GM12878 (cell line): ENCODE measurements around the gene SPINK13. TPM values are rescaled to one million over a fixed set of nuclear protein-coding genes. Genes with fewer than 3 reads are reported as not detected.

ENCODE experiments used
- polyA plus RNA-seq, 11 experiments: library from polyadenylated mRNA; depleted of rRNA in 4 of 11; unstranded in 6 of 11; stranded (reverse) in 5 of 11; fragments of >200 nt; fragmentation: Nextera tagmentation in 4 of 11; fragmentation: Illumina TruSeq in 1 of 11; extraction: Ambion mirVana in 4 of 11; extraction: Trizol in 1 of 11; gene quantifications; 1 replicate in 1 of 11; 2 replicates in 10 of 11; pipeline versions ENCODE4 v1.2.1 to v1.2.3, GENCODE V29; 2011 to 2016; ENCODE audit warnings: inconsistent platforms in 2 of 11, missing spikeins in 2 of 11, low read depth in 1 of 11
- small RNA-seq: library from RNA; depleted of rRNA; stranded (forward); fragments of <200 nt; gene quantifications from one replicate; pipeline ENCODE3, GENCODE V24; 2014
- total RNA-seq, 4 experiments: library from RNA; depleted of rRNA in 3 of 4; stranded (reverse); fragments of >200 nt in 3 of 4; fragmentation: Illumina TruSeq in 1 of 4; extraction: Trizol in 1 of 4; gene quantifications; 2 replicates each; pipeline versions ENCODE4 v1.2.1 to v1.2.3, GENCODE V29; 2013 to 2021

SPINK13 gene
- total and polyA plus RNA-seq, 10 of the 15 experiments (the other 5 are each of a cell fraction or from before 2014, with no cell fraction given): 0.15 to 0.16 TPM; not detected in 8

Small RNA genes within 50 kb of the gene (small RNA-seq; reads per million reads assigned to genes)
- gene HMGN1P16: not detected

Other genes starting within 250 kb of the SPINK13 start
- gene SPINK5, start 204.8 kb upstream of the SPINK13 start, total RNA-seq (2014; rRNA removed): not detected in 2 replicates
- 0.09 TPM in 1 of 2 replicates, not detected in the other for gene SPINK5, start 204.8 kb upstream of the SPINK13 start, total RNA-seq (2014; rRNA removed; fragmentation: Illumina TruSeq; extraction: Trizol)
- not detected in 2 replicates for gene SPINK5, start 204.8 kb upstream of the SPINK13 start, total RNA-seq (2021)
- 0.03 TPM in 1 of 2 replicates, not detected in the other for gene SPINK5, start 204.8 kb upstream of the SPINK13 start, polyA plus RNA-seq (2011; rRNA removed)
- gene SPINK5, start 204.8 kb upstream of the SPINK13 start, polyA plus RNA-seq (2014; fragmentation: Illumina TruSeq; extraction: Trizol): not detected in 2 replicates
- under 1 TPM in 1 of 2 experiments, not detected in 1; 0.04 TPM for gene SPINK5, start 204.8 kb upstream of the SPINK13 start, polyA plus RNA-seq (2014; fragmentation: Nextera tagmentation; extraction: Ambion mirVana)
- gene SPINK5, start 204.8 kb upstream of the SPINK13 start, polyA plus RNA-seq (2014; rRNA removed): not detected in 2 replicates
- gene SPINK5, start 204.8 kb upstream of the SPINK13 start, polyA plus RNA-seq (2016; fragmentation: Nextera tagmentation; extraction: Ambion mirVana): not detected
- not detected in 2 replicates for gene SPINK14, start 100.2 kb upstream of the SPINK13 start, total RNA-seq (2014; rRNA removed)
- gene SPINK14, start 100.2 kb upstream of the SPINK13 start, total RNA-seq (2014; rRNA removed; fragmentation: Illumina TruSeq; extraction: Trizol): not detected in 2 replicates
- gene SPINK14, start 100.2 kb upstream of the SPINK13 start, total RNA-seq (2021): not detected in 2 replicates
- not detected in 2 replicates for gene SPINK14, start 100.2 kb upstream of the SPINK13 start, polyA plus RNA-seq (2011; rRNA removed)
- not detected in 2 replicates for gene SPINK14, start 100.2 kb upstream of the SPINK13 start, polyA plus RNA-seq (2014; fragmentation: Illumina TruSeq; extraction: Trizol)
- gene SPINK14, start 100.2 kb upstream of the SPINK13 start, polyA plus RNA-seq (2014; fragmentation: Nextera tagmentation; extraction: Ambion mirVana): not detected
- not detected in 2 replicates for gene SPINK14, start 100.2 kb upstream of the SPINK13 start, polyA plus RNA-seq (2014; rRNA removed)
- not detected for gene SPINK14, start 100.2 kb upstream of the SPINK13 start, polyA plus RNA-seq (2016; fragmentation: Nextera tagmentation; extraction: Ambion mirVana)
- gene SPINK6, start 65.8 kb upstream of the SPINK13 start, total RNA-seq (2014; rRNA removed): not detected in 2 replicates
- not detected in 2 replicates for gene SPINK6, start 65.8 kb upstream of the SPINK13 start, total RNA-seq (2014; rRNA removed; fragmentation: Illumina TruSeq; extraction: Trizol)
- gene SPINK6, start 65.8 kb upstream of the SPINK13 start, total RNA-seq (2021): not detected in 2 replicates
- gene SPINK6, start 65.8 kb upstream of the SPINK13 start, polyA plus RNA-seq (2011; rRNA removed): not detected in 2 replicates
- not detected in 2 replicates for gene SPINK6, start 65.8 kb upstream of the SPINK13 start, polyA plus RNA-seq (2014; fragmentation: Illumina TruSeq; extraction: Trizol)
- not detected for gene SPINK6, start 65.8 kb upstream of the SPINK13 start, polyA plus RNA-seq (2014; fragmentation: Nextera tagmentation; extraction: Ambion mirVana)
- gene SPINK6, start 65.8 kb upstream of the SPINK13 start, polyA plus RNA-seq (2014; rRNA removed): not detected in 2 replicates
- gene SPINK6, start 65.8 kb upstream of the SPINK13 start, polyA plus RNA-seq (2016; fragmentation: Nextera tagmentation; extraction: Ambion mirVana): not detected
- gene MARCOL, start 30.3 kb upstream of the SPINK13 start, total RNA-seq (2014; rRNA removed): not detected in 2 replicates
- gene MARCOL, start 30.3 kb upstream of the SPINK13 start, total RNA-seq (2014; rRNA removed; fragmentation: Illumina TruSeq; extraction: Trizol): not detected in 2 replicates
- not detected in 2 replicates for gene MARCOL, start 30.3 kb upstream of the SPINK13 start, total RNA-seq (2021)
- gene MARCOL, start 30.3 kb upstream of the SPINK13 start, polyA plus RNA-seq (2011; rRNA removed): 1.4 and 1.7 TPM in 2 replicates
- gene MARCOL, start 30.3 kb upstream of the SPINK13 start, polyA plus RNA-seq (2014; fragmentation: Illumina TruSeq; extraction: Trizol): not detected in 2 replicates
- not detected for gene MARCOL, start 30.3 kb upstream of the SPINK13 start, polyA plus RNA-seq (2014; fragmentation: Nextera tagmentation; extraction: Ambion mirVana)
- not detected in 2 replicates for gene MARCOL, start 30.3 kb upstream of the SPINK13 start, polyA plus RNA-seq (2014; rRNA removed)
- not detected for gene MARCOL, start 30.3 kb upstream of the SPINK13 start, polyA plus RNA-seq (2016; fragmentation: Nextera tagmentation; extraction: Ambion mirVana)
- not detected in 2 replicates for gene SPINK7, start 43.6 kb downstream of the SPINK13 start, total RNA-seq (2014; rRNA removed)
- gene SPINK7, start 43.6 kb downstream of the SPINK13 start, total RNA-seq (2014; rRNA removed; fragmentation: Illumina TruSeq; extraction: Trizol): not detected in 2 replicates
- not detected in 2 replicates for gene SPINK7, start 43.6 kb downstream of the SPINK13 start, total RNA-seq (2021)
- gene SPINK7, start 43.6 kb downstream of the SPINK13 start, polyA plus RNA-seq (2011; rRNA removed): not detected in 2 replicates
- not detected in 2 replicates for gene SPINK7, start 43.6 kb downstream of the SPINK13 start, polyA plus RNA-seq (2014; fragmentation: Illumina TruSeq; extraction: Trizol)
- gene SPINK7, start 43.6 kb downstream of the SPINK13 start, polyA plus RNA-seq (2014; fragmentation: Nextera tagmentation; extraction: Ambion mirVana): not detected
- not detected in 2 replicates for gene SPINK7, start 43.6 kb downstream of the SPINK13 start, polyA plus RNA-seq (2014; rRNA removed)
- gene SPINK7, start 43.6 kb downstream of the SPINK13 start, polyA plus RNA-seq (2016; fragmentation: Nextera tagmentation; extraction: Ambion mirVana): not detected
- not detected in 2 replicates for gene SPINK9, start 66.8 kb downstream of the SPINK13 start, total RNA-seq (2014; rRNA removed)
- not detected in 2 replicates for gene SPINK9, start 66.8 kb downstream of the SPINK13 start, total RNA-seq (2014; rRNA removed; fragmentation: Illumina TruSeq; extraction: Trizol)
- not detected in 2 replicates for gene SPINK9, start 66.8 kb downstream of the SPINK13 start, total RNA-seq (2021)
- not detected in 2 replicates for gene SPINK9, start 66.8 kb downstream of the SPINK13 start, polyA plus RNA-seq (2011; rRNA removed)
- gene SPINK9, start 66.8 kb downstream of the SPINK13 start, polyA plus RNA-seq (2014; fragmentation: Illumina TruSeq; extraction: Trizol): not detected in 2 replicates
- not detected for gene SPINK9, start 66.8 kb downstream of the SPINK13 start, polyA plus RNA-seq (2014; fragmentation: Nextera tagmentation; extraction: Ambion mirVana)
- not detected in 2 replicates for gene SPINK9, start 66.8 kb downstream of the SPINK13 start, polyA plus RNA-seq (2014; rRNA removed)
- not detected for gene SPINK9, start 66.8 kb downstream of the SPINK13 start, polyA plus RNA-seq (2016; fragmentation: Nextera tagmentation; extraction: Ambion mirVana)
- gene FBXO38, start 115.2 kb downstream of the SPINK13 start, total RNA-seq (2014; rRNA removed): 40.7 and 49.5 TPM in 2 replicates
- 44.2 and 46.5 TPM in 2 replicates for gene FBXO38, start 115.2 kb downstream of the SPINK13 start, total RNA-seq (2014; rRNA removed; fragmentation: Illumina TruSeq; extraction: Trizol)
- gene FBXO38, start 115.2 kb downstream of the SPINK13 start, total RNA-seq (2021): 30.6 and 34.0 TPM in 2 replicates
- gene FBXO38, start 115.2 kb downstream of the SPINK13 start, polyA plus RNA-seq (2011; rRNA removed): 32.9 and 35.5 TPM in 2 replicates
- 40.0 and 44.6 TPM in 2 replicates for gene FBXO38, start 115.2 kb downstream of the SPINK13 start, polyA plus RNA-seq (2014; fragmentation: Illumina TruSeq; extraction: Trizol)
- 10 to 100 TPM in 1 of 2 experiments, 1 to 10 TPM in 1; 9.1 to 12.6 TPM for gene FBXO38, start 115.2 kb downstream of the SPINK13 start, polyA plus RNA-seq (2014; fragmentation: Nextera tagmentation; extraction: Ambion mirVana)
- gene FBXO38, start 115.2 kb downstream of the SPINK13 start, polyA plus RNA-seq (2014; rRNA removed): 23.0 and 28.2 TPM in 2 replicates
- gene FBXO38, start 115.2 kb downstream of the SPINK13 start, polyA plus RNA-seq (2016; fragmentation: Nextera tagmentation; extraction: Ambion mirVana): 10 to 100 TPM; 23.9 to 26.0 TPM